NT2/D1 (cell line): ENCODE data around the gene GRK4.

ENCODE experiments used
- YY1 ChIP-seq: IDR thresholded peaks from 2 replicates; pipeline ENCODE4 v1.6.1; 2011; ENCODE audit not compliant: insufficient read length, insufficient read depth
- ZNF274 ChIP-seq: IDR thresholded peaks from 2 replicates; pipeline ENCODE4 v1.6.1; 2011; ENCODE audit warnings: mild to moderate bottlenecking, low read depth, low read length

DNA sequence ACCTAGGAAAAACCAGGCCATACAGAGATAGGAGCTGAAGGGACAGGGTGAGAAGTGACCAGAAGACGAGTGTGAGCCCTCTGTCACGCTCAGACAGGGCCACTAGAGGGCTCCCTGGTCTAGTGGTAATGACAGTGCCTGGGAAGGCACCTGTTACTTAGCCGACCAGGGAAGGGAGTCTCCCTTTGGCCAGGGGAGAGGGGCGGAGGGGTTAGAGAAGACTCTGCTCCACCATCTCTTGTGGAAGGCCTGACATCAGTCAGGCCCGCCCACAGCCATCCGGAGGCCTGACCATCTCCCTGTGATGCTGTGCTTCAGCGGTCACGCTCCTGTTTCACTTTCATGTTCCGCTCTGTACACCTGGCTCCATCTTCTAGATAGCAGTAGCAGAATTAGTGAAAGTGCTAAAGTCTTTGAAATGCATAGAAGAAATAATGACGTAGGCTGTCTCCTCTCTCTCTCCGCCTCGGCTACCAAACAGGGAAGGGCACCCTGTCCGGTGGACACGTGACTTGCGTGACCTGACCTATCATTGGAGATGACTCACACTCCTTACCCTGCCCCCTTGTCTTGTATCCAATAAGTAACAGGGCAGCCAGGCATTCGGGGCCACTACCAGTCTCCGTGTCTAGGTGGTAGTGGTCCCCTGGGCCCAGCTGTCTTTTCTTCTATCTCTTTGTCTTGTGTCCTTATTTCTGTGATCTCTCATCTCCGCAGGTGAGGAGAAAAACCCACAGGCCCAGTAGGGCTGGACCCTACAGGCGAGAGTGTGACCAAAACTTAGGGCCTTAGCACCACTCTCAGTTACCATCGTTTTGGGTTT, 84.3 kb downstream of the GRK4 start:
- no peak for TF ChIP-seq ZNF274
- TF ChIP-seq YY1 = no peak
